ENCODE measurements around the gene STRA6.

The STRA6 gene

GRCh38 chr15:74216949-74217348 is 14.4 kb upstream of the STRA6 start:
- ATAC-seq = no peak
- Mint-ChIP-seq H3K4me3 (no peak overlapping the region), H3K27me3 (peaks cover 18% of the 10 kb centered on the region), H3K36me3 (ENCODE audit: low read depth) (no peaks in the 10 kb centered on the region), H3K9me3 (no peaks in the 10 kb centered on the region), H3K4me1 (no peaks in the 10 kb centered on the region), H3K27ac (no peak overlapping the region)
- DNase-seq = no peak

GRCh38 chr15:74215958-74216357 is 13.4 kb upstream of the STRA6 start:
- no peak for ATAC-seq
- Mint-ChIP-seq H3K9me3 (no peaks in the 10 kb centered on the region), H3K27ac (no peak overlapping the region), H3K27me3 (peaks cover 13% of the 10 kb centered on the region), H3K4me1 (no peaks in the 10 kb centered on the region), H3K36me3 (ENCODE audit: low read depth) (no peaks in the 10 kb centered on the region), H3K4me3 (no peak overlapping the region)
- DNase-seq = no peak

- Mint-ChIP-seq H3K36me3 (ENCODE audit: low read depth) (no peaks in the 10 kb centered on the region), H3K9me3 (no peaks in the 10 kb centered on the region), H3K27ac (no peak overlapping the region), H3K4me1 (no peaks in the 10 kb centered on the region), H3K27me3 (peaks cover 4% of the 10 kb centered on the region), H3K4me3 (no peak overlapping the region)
- DNase-seq (no peak), ATAC-seq (no peak)
These were observed 11.9 kb upstream of the STRA6 start for GRCh38 chr15:74214324-74215021.

GRCh38 chr15:74213858-74214284 is 11.3 kb upstream of the STRA6 start:
- DNase-seq (no peak), ATAC-seq (no peak)
- Mint-ChIP-seq H3K36me3 (ENCODE audit: low read depth) (no peaks in the 10 kb centered on the region), H3K27ac (no peak overlapping the region), H3K9me3 (no peaks in the 10 kb centered on the region), H3K4me3 (no peak overlapping the region), H3K27me3 (peaks cover 4% of the 10 kb centered on the region), H3K4me1 (no peaks in the 10 kb centered on the region)

- Mint-ChIP-seq H3K9me3 (no peaks in the 10 kb centered on the region), H3K36me3 (ENCODE audit: low read depth) (no peaks in the 10 kb centered on the region), H3K27ac (no peak overlapping the region), H3K27me3 (peaks cover 8% of the 10 kb centered on the region), H3K4me3 (no peak overlapping the region), H3K4me1 (no peaks in the 10 kb centered on the region)
- ATAC-seq (no peak), DNase-seq (no peak)
These were observed 9.9 kb upstream of the STRA6 start for GRCh38 chr15:74212494-74212893.

- Mint-ChIP-seq H3K9me3 (no peaks in the 10 kb centered on the region), H3K4me1 (no peaks in the 10 kb centered on the region), H3K4me3 (no peak overlapping the region), H3K27ac (no peak overlapping the region), H3K36me3 (ENCODE audit: low read depth) (no peaks in the 10 kb centered on the region), H3K27me3 (peaks cover 10% of the 10 kb centered on the region)
- DNase-seq (no peak), ATAC-seq (no peak)
These were observed 9.1 kb upstream of the STRA6 start for GRCh38 chr15:74211656-74212055.

- Mint-ChIP-seq H3K27me3 (peaks cover 8% of the 10 kb centered on the region), H3K36me3 (ENCODE audit: low read depth) (no peaks in the 10 kb centered on the region)
These were observed 8.1 kb upstream of the STRA6 start for GRCh38 chr15:74210729-74211128.

GRCh38 chr15:74209997-74210671 is 7.5 kb upstream of the STRA6 start:
- ATAC-seq (no peak), DNase-seq (no peak)
- H3K4me1 Mint-ChIP-seq = no peaks in the 10 kb centered on the region
- no peaks in the 10 kb centered on the region for H3K9me3 Mint-ChIP-seq
- peaks cover 7% of the 10 kb centered on the region for H3K27me3 Mint-ChIP-seq
- no peak overlapping the region for H3K27ac Mint-ChIP-seq
- no peaks in the 10 kb centered on the region for H3K36me3 Mint-ChIP-seq (ENCODE audit: low read depth)
- no peak overlapping the region for H3K4me3 Mint-ChIP-seq

More at GRCh38 chr15:74210729-74211128, 8.1 kb upstream of the STRA6 start:
- Mint-ChIP-seq H3K4me3 (no peak overlapping the region), H3K27ac (no peak overlapping the region), H3K9me3 (no peaks in the 10 kb centered on the region), H3K4me1 (no peaks in the 10 kb centered on the region)
- ATAC-seq = no peak
- DNase-seq = no peak

- no peak overlapping the region for H3K4me3 Mint-ChIP-seq
- ATAC-seq = no peak
- no peak overlapping the region for H3K27ac Mint-ChIP-seq
- H3K36me3 Mint-ChIP-seq (ENCODE audit: low read depth) = no peaks in the 10 kb centered on the region
- H3K27me3 Mint-ChIP-seq = peaks cover 6% of the 10 kb centered on the region
- DNase-seq = no peak
- no peaks in the 10 kb centered on the region for H3K9me3 Mint-ChIP-seq
- peaks cover 2% of the 10 kb centered on the region for H3K4me1 Mint-ChIP-seq
These were observed 7.0 kb upstream of the STRA6 start for GRCh38 chr15:74209560-74209958.

GRCh38 chr15:74208901-74209559 is 6.4 kb upstream of the STRA6 start:
- no peaks in the 10 kb centered on the region for H3K36me3 Mint-ChIP-seq (ENCODE audit: low read depth)
- peaks cover 2% of the 10 kb centered on the region for H3K4me1 Mint-ChIP-seq
- H3K27me3 Mint-ChIP-seq = peaks cover 6% of the 10 kb centered on the region
- ATAC-seq = no peak
- DNase-seq = no peak
- no peaks in the 10 kb centered on the region for H3K9me3 Mint-ChIP-seq
- no peak overlapping the region for H3K4me3 Mint-ChIP-seq
- H3K27ac Mint-ChIP-seq = no peak overlapping the region

- H3K27me3 Mint-ChIP-seq = peaks cover 6% of the 10 kb centered on the region
- DNase-seq (no peak), ATAC-seq (no peak)
- no peak overlapping the region for H3K4me3 Mint-ChIP-seq
- peaks cover 2% of the 10 kb centered on the region for H3K4me1 Mint-ChIP-seq
- no peaks in the 10 kb centered on the region for H3K9me3 Mint-ChIP-seq
- no peak overlapping the region for H3K27ac Mint-ChIP-seq
- no peaks in the 10 kb centered on the region for H3K36me3 Mint-ChIP-seq (ENCODE audit: low read depth)
These were observed 5.9 kb upstream of the STRA6 start for GRCh38 chr15:74208496-74208895.

GRCh38 chr15:74207652-74208440 is 5.3 kb upstream of the STRA6 start:
- ATAC-seq = no peak
- Mint-ChIP-seq H3K27me3 (peaks cover 6% of the 10 kb centered on the region), H3K4me3 (no peak overlapping the region), H3K36me3 (ENCODE audit: low read depth) (no peaks in the 10 kb centered on the region), H3K9me3 (no peaks in the 10 kb centered on the region), H3K27ac (no peak overlapping the region), H3K4me1 (peaks cover 2% of the 10 kb centered on the region)
- DNase-seq = no peak

GRCh38 chr15:74206801-74207281 is 4.3 kb upstream of the STRA6 start:
- H3K4me1 Mint-ChIP-seq = peaks cover 2% of the 10 kb centered on the region
- no peaks in the 10 kb centered on the region for H3K9me3 Mint-ChIP-seq
- no peak overlapping the region for H3K4me3 Mint-ChIP-seq
- no peak for DNase-seq
- no peaks in the 10 kb centered on the region for H3K36me3 Mint-ChIP-seq (ENCODE audit: low read depth)
- no peak overlapping the region for H3K27ac Mint-ChIP-seq
- no peak for ATAC-seq
- H3K27me3 Mint-ChIP-seq = peaks cover 6% of the 10 kb centered on the region

GRCh38 chr15:74205582-74205947 is 3.0 kb upstream of the STRA6 start:
- Mint-ChIP-seq H3K4me3 (no peak overlapping the region), H3K27ac (no peak overlapping the region), H3K4me1 (peaks cover 2% of the 10 kb centered on the region), H3K27me3 (peaks cover 6% of the 10 kb centered on the region), H3K36me3 (ENCODE audit: low read depth) (no peaks in the 10 kb centered on the region), H3K9me3 (no peaks in the 10 kb centered on the region)
- DNase-seq (no peak), ATAC-seq (no peak)
